ENCODE data around the gene GGT6.
A peak's percentile ranks its signal among the peaks of the same experiment; 100 is the strongest.

The GGT6 gene

GRCh38 chr17:4537451-4538235 lies 22.7 kb downstream of the GGT6 start:
- DNase-seq (ENCODE audit: low read depth): no peak

GRCh38 chr17:4536742-4537411 lies 23.5 kb downstream of the GGT6 start:
- peak; percentile 52 for DNase-seq (ENCODE audit: low read depth)

- DNase-seq (ENCODE audit: low read depth): peak; percentile 37
Measured at GRCh38 chr17:4536259-4536741, 24.1 kb downstream of the GGT6 start.

DNA sequence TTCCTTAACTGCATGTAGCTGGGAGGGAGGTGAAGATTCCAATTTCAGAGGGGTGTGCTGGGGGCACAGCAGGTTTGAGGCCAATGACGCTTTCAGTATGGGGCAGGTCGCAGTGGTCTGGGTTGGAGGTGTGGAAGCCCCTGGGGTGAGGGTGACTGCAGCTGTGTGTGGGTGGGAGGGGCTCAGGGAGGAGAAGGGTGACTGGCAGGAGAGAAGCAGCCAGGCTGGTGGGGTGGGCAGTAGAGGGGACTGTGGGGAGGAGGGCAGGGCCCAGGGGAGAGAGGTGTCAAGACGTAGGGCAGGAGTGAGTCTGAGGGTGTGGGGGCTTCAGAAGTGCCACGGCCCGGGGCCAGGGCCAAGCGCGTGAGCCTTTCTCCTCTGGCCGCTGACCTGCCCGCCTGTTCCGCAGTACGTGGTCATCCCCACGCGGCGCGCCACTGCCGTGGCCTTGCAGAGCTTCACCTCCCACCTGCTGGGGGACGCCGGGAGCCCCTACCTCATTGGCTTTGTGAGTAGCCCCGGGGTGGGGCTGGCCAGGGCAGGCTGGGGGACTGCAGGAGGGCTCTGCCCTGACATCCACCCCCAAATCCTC lies 24.6 kb downstream of the GGT6 start:
- no peak for DNase-seq (ENCODE audit: low read depth)

DNA sequence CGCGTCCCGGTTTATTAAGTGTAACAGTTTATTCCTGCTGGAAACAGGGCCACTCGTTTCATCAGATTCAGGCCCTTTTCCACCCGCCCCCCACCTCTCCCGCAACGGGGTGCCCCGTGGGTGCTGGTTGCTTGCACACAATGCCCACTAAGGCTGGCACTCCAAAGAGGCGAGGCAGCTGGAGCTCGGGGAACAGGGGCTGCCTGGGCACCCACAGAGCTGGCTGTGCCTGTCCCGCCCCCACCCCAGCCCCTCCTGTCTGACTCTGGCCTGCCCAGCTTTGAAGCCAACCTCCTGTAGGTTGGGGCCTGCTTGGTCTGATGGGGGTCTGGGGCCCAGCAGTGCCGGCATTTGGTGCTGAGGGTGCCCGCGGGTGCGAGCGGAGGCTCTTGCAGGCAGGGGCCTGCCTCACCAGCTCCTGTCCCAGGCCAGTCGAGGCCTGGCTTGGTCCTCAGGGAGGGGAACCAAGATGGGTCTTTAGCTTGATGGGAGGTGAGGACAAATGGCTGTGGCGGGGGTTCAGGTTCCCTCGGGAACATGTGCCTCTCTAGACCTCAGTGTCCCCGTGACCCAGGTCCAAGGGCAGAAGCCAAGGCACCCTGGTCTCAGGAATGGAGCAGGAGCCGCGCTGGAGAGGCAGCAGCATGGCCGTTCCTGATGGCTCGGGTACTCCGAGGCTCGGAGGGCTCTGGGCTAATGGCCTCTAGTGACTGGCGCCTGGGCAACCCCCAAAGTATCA lies 25.3 kb downstream of the GGT6 start:
- DNase-seq (ENCODE audit: low read depth): no peak

DNA sequence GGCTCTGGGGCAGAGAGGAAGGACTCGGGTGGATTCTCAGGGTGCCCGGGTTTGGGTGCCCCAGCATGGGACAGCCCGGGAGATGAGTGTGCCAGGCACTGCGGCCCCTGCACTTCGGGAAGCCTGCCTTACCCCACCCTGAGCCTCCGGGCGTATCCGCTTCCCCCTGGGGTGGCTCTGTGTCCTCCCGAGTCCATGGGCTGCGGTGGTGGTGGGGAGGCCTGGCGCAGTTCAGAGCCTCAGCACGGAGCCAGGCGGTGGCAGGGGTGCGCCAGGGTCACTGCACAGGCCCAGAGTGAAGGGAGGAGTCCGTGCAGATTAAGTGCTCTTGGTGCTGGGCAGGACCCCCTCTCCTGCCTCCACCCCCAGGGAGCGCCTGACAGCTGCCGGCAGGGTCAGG lies 25.9 kb downstream of the GGT6 start:
- DNase-seq (ENCODE audit: low read depth): no peak

GRCh38 chr17:4533523-4534504 lies 26.6 kb downstream of the GGT6 start:
- no peak for DNase-seq (ENCODE audit: low read depth)

DNA sequence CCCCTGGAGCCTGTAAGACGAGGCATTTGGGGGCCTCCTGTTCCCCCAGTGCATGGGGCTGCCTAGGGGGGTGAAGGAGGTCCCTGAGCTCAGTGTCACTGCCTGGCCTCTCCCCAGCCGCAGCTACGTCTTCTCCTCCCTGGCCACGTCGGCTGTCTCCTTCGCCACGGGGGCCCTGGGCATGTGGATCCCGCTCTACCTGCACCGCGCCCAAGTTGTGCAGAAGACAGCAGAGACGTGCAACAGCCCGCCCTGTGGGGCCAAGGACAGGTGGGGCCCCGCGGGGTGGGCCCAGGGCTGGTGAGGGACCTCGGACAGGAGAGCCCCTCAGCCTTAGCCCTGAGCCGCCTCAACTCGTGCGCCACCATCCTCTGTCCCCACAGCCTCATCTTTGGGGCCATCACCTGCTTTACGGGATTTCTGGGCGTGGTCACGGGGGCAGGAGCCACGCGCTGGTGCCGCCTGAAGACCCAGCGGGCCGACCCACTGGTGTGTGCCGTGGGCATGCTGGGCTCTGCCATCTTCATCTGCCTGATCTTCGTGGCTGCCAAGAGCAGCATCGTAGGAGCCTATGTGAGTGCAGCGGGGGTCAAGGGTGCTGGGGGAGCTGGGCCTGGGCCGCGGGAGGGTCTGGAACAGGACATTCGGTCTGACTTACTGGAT lies 27.4 kb downstream of the GGT6 start:
- no peak for DNase-seq (ENCODE audit: low read depth)

GRCh38 chr17:4531988-4532736 lies 28.2 kb downstream of the GGT6 start:
- no peak for DNase-seq (ENCODE audit: low read depth)

DNA sequence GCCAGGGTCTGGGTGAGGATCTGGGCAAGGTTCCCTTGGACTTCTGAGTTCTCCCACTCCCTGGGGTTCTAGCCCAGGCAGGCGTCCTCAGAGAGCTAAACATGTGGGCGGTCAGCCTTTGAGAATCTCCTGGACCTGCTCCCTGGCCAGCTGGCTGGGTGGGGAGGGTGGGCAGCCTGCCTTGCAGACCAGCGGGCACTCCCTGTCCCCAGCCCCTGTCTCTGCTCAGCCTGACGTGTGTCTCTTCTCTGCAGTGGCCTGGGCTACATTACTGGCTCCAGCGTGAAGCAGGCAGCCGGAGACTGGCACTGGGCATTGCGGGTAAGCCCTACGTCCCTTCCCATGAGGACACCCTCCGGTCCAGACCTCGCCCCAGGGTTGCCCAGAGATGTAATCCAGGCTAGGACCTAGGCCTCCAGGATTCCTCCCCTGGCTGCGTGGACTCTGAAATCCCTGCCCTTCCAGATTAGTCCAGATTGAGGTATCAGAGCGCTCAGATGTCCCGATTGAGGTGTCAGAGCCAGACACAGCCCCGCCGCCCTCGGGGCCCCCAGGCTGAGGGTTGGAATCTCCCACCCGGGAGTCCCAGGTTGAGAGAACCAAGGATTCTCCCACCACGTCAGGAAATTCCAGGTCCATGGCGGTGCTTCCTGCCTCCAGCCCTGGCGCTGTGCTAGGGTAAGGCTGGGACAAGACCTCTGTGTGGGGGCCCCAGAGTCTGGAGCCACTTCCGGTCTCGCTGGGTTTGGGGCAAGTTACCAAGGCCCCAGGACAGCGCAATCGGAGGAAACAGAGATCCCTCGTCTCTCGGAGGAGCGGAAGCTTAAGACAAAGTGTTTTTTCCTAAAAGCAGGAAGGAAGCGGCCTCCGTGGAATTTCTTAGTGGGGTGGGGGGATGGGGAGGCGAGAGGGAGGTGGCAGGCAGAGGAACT lies 29.3 kb downstream of the GGT6 start:
- DNase-seq (ENCODE audit: low read depth): peak; percentile 24

GRCh38 chr17:4529533-4530152 lies 30.7 kb downstream of the GGT6 start:
- no peak for DNase-seq (ENCODE audit: low read depth)

DNA sequence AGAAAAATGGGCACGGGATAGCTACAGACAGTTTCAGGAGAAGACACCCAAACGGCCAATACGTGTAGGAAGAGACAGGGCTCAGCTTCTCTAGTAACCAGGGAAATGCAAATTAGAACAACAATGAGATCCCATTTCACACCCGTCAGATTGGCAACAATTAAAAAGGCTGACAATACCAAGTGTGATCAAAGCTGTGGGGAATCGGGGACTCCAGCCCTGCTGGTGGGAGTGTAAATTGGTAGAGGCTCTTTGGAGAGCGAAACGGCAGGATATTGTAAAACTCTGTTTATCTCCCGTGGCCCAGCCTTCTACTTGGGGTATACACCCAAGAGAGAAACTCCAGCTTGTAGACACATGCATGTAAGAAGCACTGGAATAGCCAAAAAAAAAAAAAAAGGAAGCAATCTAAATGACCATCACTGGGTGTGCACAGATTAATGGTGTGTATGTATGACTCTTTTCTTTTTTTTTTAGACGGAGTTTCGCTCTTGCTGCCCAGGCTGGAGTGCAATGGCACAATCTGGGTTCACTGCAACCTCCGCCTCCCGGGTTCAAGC lies 32.7 kb downstream of the GGT6 start:
- DNase-seq (ENCODE audit: low read depth): no peak

DNA sequence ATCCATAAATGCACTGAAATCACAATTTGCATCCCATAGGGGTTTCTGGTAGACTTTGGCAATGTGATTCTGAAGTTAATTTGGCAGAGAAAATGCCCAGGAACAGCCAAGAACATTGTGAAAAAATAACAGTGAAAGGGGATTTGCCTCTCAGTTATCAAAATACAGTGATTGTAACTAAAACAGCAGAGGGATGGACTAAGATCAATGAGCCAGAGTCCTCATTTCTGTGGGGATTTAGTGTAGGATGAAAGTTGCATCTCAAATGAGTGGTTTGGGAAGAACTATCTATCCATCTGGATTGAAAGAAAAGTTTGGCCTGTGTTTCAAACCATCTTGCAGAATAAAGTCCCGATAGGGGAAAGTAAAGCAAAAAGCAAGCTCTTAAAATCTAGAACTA lies 33.2 kb downstream of the GGT6 start:
- no peak for DNase-seq (ENCODE audit: low read depth)

GRCh38 chr17:4525691-4526397 lies 34.5 kb downstream of the GGT6 start:
- DNase-seq (ENCODE audit: low read depth): no peak

DNA sequence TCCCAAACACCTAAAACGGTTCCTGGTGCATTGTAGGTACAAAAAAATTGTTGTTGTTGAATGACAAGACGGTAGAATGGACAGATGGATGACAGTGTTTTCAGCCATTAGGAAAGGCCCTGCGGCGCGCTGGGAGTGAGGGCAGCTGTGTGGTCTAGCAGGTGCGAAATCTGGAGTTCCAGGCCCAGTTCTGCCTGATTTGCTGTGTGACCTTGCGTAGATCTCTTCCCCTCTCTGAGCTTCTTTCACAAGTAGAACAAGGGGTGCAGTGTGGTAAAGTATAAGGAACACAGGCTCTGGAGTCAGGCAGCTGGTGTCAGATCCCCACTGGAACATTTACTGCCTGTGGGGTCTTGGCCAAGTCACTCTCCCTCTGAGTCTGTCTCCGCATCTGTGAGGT lies 36.4 kb downstream of the GGT6 start:
- no peak for DNase-seq (ENCODE audit: low read depth)

- DNase-seq (ENCODE audit: low read depth): no peak
Measured at GRCh38 chr17:4522661-4523060, 37.7 kb downstream of the GGT6 start.

GRCh38 chr17:4520894-4521600 lies 39.3 kb downstream of the GGT6 start:
- peak; percentile 96 for DNase-seq (ENCODE audit: low read depth)

Measured in amniotic epithelial cell (primary cell).